Measurements from ENCODE around the gene SAMD4A.
"Not testable (repeated sequence)": the region's sequence is repeated elsewhere in the genome, so short reads cannot be mapped to it uniquely, and the experiment has no call there.

SAMD4A gene

DNA sequence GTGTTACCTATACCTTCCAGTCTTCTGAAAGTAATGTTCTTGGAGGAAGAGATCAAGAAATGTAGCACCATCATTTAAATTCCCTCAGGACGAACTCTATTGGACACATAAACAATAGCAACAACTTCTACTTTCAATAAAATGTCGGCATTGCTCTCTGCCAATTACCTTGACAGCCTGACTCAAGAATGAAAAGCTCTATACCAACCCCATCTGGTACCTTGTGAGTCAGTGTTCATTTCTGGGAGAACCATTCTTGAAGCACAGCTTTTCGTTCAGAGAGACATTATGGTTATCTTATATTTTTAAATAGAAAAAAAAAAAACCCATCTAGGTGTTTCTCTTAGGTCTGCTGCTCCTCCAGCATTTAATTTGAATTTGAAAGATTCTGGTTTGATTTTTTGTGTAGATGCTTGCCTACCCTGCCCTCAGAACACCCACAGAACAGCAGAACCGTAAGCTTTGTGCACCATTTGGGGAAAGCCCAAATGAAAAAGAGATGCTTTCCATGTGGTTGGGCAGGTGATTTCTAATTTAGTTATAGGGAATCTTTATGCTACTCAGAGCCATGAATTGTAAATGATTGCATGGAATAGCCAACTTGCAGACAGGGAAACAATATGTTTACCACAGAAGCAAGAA is 156.0 kb downstream of the SAMD4A start:
- DNase-seq (ENCODE audit: low read depth in 2 of 2, low spot score in 1 of 2): no peak

- no peak for DNase-seq (ENCODE audit: low read depth in 2 of 2, low spot score in 1 of 2)
Observed at GRCh38 chr14:54724123-54724522, 157.2 kb downstream of the SAMD4A start.

DNA sequence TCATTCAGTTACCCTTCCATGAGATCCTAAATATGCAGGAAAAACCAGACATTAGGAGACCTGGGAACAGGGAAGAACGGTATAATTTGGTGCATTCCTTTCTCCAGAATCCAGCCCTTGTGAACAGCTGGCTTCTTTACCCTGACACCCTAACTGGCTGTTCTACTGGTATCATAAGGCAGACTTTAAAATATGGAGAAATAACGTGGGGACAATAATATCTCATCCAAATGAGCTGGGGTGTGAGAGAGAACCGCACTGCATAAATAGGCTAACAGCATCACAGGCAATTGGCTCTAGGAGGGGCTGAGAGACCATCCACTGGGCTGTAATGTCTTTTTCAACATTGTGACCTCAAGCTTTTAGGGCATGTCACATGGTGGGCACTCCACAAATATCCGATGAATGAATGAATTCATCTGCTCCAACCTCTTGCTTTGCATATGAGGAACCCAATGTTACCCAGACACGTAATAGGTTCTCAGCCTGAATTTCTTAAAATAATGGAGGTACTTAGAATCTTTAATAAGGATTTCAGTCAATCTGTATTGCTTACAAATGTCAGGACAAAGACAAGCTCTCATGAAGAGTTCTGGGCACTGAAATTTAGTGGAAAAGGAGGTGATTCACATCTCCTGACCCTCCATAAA is 157.9 kb downstream of the SAMD4A start:
- DNase-seq (ENCODE audit: low read depth in 2 of 2, low spot score in 1 of 2): no peak

- no peak for DNase-seq (ENCODE audit: low read depth in 2 of 2, low spot score in 1 of 2)
Observed at GRCh38 chr14:54725998-54726397, 159.1 kb downstream of the SAMD4A start.

GRCh38 chr14:54727929-54728328 is 161.0 kb downstream of the SAMD4A start:
- no peak for DNase-seq (ENCODE audit: low read depth in 2 of 2, low spot score in 1 of 2)

- DNase-seq (ENCODE audit: low read depth in 2 of 2, low spot score in 1 of 2): no peak
Observed at GRCh38 chr14:54728700-54729527, 162.0 kb downstream of the SAMD4A start.

GRCh38 chr14:54730156-54730961 is 163.4 kb downstream of the SAMD4A start:
- no peak for DNase-seq (ENCODE audit: low read depth in 2 of 2, low spot score in 1 of 2)

GRCh38 chr14:54734966-54735365 is 168.0 kb downstream of the SAMD4A start:
- DNase-seq (ENCODE audit: low read depth in 2 of 2, low spot score in 1 of 2): no peak

GRCh38 chr14:54735424-54735823 is 168.5 kb downstream of the SAMD4A start:
- no peak for DNase-seq (ENCODE audit: low read depth in 2 of 2, low spot score in 1 of 2)

- no peak for DNase-seq (ENCODE audit: low read depth in 2 of 2, low spot score in 1 of 2)
Observed at GRCh38 chr14:54737132-54737711, 170.3 kb downstream of the SAMD4A start.

DNA sequence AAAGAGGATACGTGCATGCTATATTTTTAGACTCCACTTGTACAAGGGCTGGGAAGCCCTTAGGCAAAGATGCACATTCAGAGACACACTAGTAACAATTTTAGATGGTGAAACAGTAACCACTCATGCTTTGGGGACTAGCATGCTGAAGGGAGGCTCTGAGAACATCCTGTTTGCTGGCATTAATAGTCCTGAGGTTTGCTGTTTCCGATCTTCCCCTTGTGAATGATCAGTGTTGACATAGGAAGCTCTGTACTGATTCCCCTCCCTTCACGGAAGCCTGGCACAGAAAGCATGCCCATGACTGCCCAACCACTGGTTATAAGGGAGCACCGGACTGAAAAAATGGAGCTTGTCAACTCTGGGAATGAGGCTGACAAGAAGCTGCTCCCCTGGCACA is 171.1 kb downstream of the SAMD4A start:
- no peak for DNase-seq (ENCODE audit: low read depth in 2 of 2, low spot score in 1 of 2)

DNA sequence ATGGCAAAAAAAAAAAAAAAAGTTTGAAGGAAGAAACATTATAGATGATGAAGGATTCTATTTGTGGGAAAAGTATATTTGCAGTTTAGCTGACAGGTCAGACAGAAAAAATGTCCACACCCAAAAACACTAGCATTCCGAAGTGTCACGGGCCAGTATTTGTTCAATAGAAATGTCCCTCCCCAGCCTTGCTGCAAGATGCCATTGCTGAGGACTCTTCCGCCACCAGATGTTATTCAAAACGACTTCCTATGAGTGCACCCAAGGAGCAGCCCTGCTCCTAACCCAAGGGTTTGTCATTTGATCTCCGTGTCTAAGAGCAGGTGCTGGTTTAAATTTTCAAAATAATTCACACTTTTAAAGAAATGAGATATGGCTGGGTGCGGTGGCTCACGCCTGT is 172.6 kb downstream of the SAMD4A start:
- no peak for DNase-seq (ENCODE audit: low read depth in 2 of 2, low spot score in 1 of 2)

DNA sequence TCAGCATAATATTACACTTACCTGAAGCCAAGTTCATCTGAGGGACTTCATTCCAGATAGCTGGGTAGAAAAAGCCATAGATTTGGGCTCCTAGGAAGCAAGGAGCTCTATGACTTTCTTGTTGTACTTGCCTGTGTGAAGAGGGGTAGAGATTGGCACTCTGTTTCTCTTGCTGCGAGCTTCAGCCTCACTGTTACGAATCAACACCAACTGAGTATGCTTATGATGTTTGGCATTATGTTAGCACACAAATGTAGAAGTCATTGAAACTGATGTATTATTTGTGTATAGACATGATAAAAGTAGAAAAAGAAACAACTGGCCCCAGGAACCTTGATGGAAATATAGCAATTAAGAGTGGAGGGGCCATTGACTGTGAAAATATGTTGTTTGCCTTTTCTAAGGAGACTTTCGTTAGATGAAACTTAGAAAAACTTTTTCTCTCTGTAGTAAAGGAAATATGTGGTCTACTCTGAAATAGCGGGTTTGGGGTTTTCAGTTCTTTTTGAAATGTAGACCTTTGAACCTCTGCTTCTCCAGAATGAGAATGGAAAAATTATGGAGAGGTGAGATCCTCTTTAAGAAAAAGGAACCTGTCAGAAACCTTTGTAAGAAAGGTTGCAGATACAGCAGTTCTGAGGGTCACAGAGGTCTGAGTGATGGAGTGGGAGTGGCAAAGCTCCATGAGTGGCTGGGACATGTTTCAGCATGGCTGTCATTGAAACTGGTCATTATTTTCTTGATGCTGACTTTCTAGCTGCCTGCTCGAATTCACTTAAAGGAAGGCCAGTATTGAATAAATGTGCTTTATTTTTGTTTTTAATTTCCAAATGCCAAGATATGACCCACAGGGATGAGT is 175.8 kb downstream of the SAMD4A start:
- DNase-seq (ENCODE audit: low read depth in 2 of 2, low spot score in 1 of 2): no peak

DNA sequence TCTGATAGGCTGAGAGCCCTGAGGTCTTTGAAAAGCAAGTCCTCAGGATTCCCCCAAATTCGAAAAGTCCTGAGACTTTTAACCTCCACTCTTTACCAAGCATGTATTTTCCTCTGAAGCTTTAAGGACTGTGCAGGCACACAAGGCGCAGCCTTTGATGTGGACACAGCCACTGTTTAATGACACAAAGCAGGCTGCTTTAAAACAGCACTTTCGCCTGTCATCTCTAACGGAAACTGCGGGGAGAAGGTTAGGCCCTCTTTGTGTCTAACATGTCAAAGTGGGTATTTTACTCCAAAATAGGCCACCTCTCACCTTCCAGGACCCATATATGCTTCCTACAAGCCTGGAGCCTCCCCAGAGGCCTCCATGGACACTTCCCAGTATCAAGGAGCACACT is 176.5 kb downstream of the SAMD4A start:
- DNase-seq (ENCODE audit: low read depth in 2 of 2, low spot score in 1 of 2): no peak

- no peak for DNase-seq (ENCODE audit: low read depth in 2 of 2, low spot score in 1 of 2)
Observed at GRCh38 chr14:54746019-54746418, 179.1 kb downstream of the SAMD4A start.

- no peak for DNase-seq (ENCODE audit: low read depth in 2 of 2, low spot score in 1 of 2)
Observed at GRCh38 chr14:54747616-54748015, 180.7 kb downstream of the SAMD4A start.

DNA sequence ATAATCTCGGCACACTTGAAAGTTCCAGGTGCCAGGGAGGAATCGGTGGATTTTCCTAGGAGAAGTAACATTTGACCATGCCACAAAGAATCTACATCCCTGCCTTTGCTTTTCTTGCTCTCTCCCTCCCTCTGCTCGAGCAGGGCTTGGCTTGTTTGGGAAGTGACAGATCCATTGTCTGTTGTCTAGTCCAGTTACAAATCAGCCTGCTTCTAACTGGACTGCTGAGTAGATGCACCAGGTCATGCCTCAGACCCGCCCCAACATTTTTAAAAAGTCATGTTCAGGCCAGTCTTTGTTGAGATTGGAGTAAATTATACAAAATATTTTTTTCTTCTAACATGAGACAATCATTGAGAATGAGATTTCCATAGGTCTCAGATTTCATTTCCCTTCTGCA is 182.3 kb downstream of the SAMD4A start:
- DNase-seq (ENCODE audit: low read depth in 2 of 2, low spot score in 1 of 2): no peak

DNA sequence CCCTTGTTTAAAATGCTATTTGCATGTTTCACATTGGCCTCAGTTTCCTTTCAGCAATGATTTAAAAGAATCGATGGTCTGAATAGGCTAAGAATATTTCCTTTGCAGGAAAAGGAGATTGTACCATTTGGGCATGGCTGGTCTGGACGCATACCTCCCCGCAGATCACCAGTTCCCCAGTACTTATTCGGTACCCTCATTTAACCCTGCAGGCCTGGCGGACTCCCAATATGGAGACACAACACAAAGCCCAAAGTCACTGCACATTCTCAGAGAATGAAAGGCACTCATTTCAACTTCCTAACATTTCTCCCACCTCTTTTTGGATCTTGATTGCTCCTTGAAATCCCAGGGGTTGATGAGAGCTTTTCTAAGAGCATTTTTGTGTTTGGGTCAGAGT is 182.8 kb downstream of the SAMD4A start:
- DNase-seq (ENCODE audit: low read depth in 2 of 2, low spot score in 1 of 2): no peak

DNA sequence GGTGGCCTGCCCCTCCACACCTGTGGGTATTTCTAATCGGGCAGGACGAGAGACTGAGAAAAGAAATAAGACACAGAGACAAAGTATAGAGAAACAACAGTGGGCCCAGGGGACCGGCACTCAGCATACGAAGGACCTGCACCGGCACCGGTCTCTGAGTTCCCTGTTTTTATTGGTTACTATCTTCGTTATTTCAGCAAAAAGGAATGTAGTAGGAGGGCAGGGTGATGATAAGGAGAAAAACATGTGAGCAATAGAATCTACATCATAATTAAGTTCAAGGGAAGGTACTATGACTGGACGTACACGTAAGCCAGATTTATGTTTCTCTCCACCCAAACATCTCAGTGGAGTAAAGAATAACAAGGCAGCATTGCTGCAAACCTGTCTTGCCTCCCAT is 185.7 kb downstream of the SAMD4A start:
- not testable (repeated sequence) for DNase-seq (ENCODE audit: low read depth in 2 of 2, low spot score in 1 of 2)

DNA sequence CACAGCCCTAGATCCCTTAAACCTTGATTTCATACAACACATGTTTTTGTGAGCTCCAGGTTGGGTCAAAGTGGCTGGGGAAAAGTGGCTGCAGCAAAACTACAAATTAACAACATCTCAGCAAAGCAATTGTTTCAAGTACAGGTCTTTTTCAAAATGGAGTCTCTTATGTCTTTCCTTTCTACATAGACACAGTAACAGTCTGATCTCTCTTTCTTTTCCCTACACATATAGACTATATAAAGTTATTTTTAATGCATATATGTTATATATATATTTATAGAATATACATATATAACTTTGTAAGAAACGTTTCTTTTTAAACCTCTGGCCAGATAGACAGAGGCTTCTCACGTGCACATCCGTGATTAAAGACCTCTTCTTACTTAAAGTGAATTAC is 186.5 kb downstream of the SAMD4A start:
- DNase-seq (ENCODE audit: low read depth in 2 of 2, low spot score in 1 of 2): not testable (repeated sequence)

All from stimulated activated CD8-positive, alpha-beta memory T cell treated with anti-CD3 and anti-CD28 coated beads, Interleukin-4, amount 100 ng/mL, for 4 hours (primary cell).